Left ventricle myocardium inferior (tissue), 1 donor: Measurements from ENCODE around the gene DDX39B. TPM values are rescaled to one million over a fixed set of nuclear protein-coding genes. Genes with fewer than 3 reads are reported as not detected.

Experiments
- DNase-seq: peaks from one replicate; pipeline ENCODE4 v3.0.0-alpha.2; 2020
- H3K27ac ChIP-seq: fragments of 200-600 bp; replicated peaks from 2 replicates; pipeline ENCODE4 v1.8.0; 2021
- H3K27me3 ChIP-seq: fragments of 200-600 bp; 2 replicates; pipeline ENCODE4 v1.8.0; 2021; ENCODE audit warnings: low read depth
- H3K36me3 ChIP-seq: fragments of 200-600 bp; 2 replicates; pipeline ENCODE4 v1.8.0; 2021
- H3K4me1 ChIP-seq: fragments of 200-600 bp; 2 replicates; pipeline ENCODE4 v1.8.0; 2021
- H3K4me3 ChIP-seq: fragments of 200-600 bp; 2 replicates; pipeline ENCODE4 v1.8.0; 2021; ENCODE audit warnings: mild to moderate bottlenecking, moderate library complexity
- H3K9me3 ChIP-seq: fragments of 200-600 bp; replicated peaks from 2 replicates; pipeline ENCODE4 v1.8.0; 2021
- CTCF ChIP-seq: fragments of 200-600 bp; IDR thresholded peaks from 2 replicates; pipeline ENCODE4 v1.8.0; 2021; ENCODE audit warnings: antibody characterized with exemption, mild to moderate bottlenecking, borderline replicate concordance
- intact Hi-C: fragments of 100-400 bp; cut with micrococcal nuclease; formaldehyde crosslinking; loops from one replicate; pipeline ENCODE4 v1.11.0; 2022
- total RNA-seq: library from RNA; stranded (reverse); fragmentation: NEBNext Ultra II Directional; extraction: Animal tissue kit (Norgen Biotek cat#: 25700); gene quantifications from one replicate; pipeline ENCODE4 v1.2.1, GENCODE V29; 2021
- donor health status: DM: no; HTN: yes; CAD: no; lungs with severe emphysema.

The DDX39B gene
- total RNA-seq, 1 donor from 2014 or later = 179 TPM

- H3K4me3 ChIP-seq = peak overlapping the region; percentile 70
- peaks cover 31% of the 10 kb centered on the region for H3K36me3 ChIP-seq
- H3K4me1 ChIP-seq = peaks cover 36% of the 10 kb centered on the region
- DNase-seq = no peak
- H3K27ac ChIP-seq = peak overlapping the region; percentile 93
- intact Hi-C loops = no loop called here
- TF ChIP-seq CTCF = no peak
- no peaks in the 10 kb centered on the region for H3K27me3 ChIP-seq
- no peaks in the 10 kb centered on the region for H3K9me3 ChIP-seq
These were observed 6.1 kb upstream of the DDX39B start for GRCh38 chr6:31547727-31548543.

- Histone ChIP-seq H3K27ac (peak within 1 kb of the TSS; percentile 93), H3K4me3 (peak within 1 kb of the TSS; percentile 70), H3K9me3 (no peaks in the 10 kb centered on the region), H3K4me1 (peaks cover 42% of the 10 kb centered on the region), H3K27me3 (no peaks in the 10 kb centered on the region), H3K36me3 (peaks cover 27% of the 10 kb centered on the region)
- DNase-seq = peak; percentile 97
- intact Hi-C loops = loop anchor here (1.0 kb wide), 1 partner anchor 51 kb away; no protein-coding TSS in a partner anchor
- TF ChIP-seq CTCF = no peak
These were observed 5.3 kb upstream of the DDX39B start, which contains the start of gene NFKBIL1 for GRCh38 chr6:31546958-31547726. TSS of gene NFKBIL1 (plus strand) at chr6:31547608. CDS start at chr6:31547695, 87 bp downstream.

GRCh38 chr6:31546339-31546957 lies 4.6 kb upstream of the DDX39B start, which contains the start of gene ATP6V1G2:
TSS of gene ATP6V1G2 (minus strand) at chr6:31546608. CDS start at chr6:31546559, 49 bp downstream.
- TF ChIP-seq CTCF = peak; percentile 96
- intact Hi-C loops = loop anchor here (1.0 kb wide), 1 partner anchor 52 kb away; no protein-coding TSS in a partner anchor
- peak within 1 kb of the TSS; percentile 70 for H3K4me3 ChIP-seq
- no peaks in the 10 kb centered on the region for H3K27me3 ChIP-seq
- no peaks in the 10 kb centered on the region for H3K9me3 ChIP-seq
- peak within 1 kb of the TSS; percentile 93 for H3K27ac ChIP-seq
- DNase-seq = peak; percentile 87
- peaks cover 24% of the 10 kb centered on the region for H3K36me3 ChIP-seq
- H3K4me1 ChIP-seq = peaks cover 44% of the 10 kb centered on the region

GRCh38 chr6:31545291-31545690 lies 3.5 kb upstream of the DDX39B start:
- Histone ChIP-seq H3K36me3 (peaks cover 16% of the 10 kb centered on the region), H3K27ac (no peak overlapping the region), H3K4me1 (peaks cover 50% of the 10 kb centered on the region), H3K9me3 (no peaks in the 10 kb centered on the region), H3K27me3 (no peaks in the 10 kb centered on the region), H3K4me3 (no peak overlapping the region)
- no peak for TF ChIP-seq CTCF
- intact Hi-C loops = no loop called here
- no peak for DNase-seq

GRCh38 chr6:31544676-31545075 lies 2.9 kb upstream of the DDX39B start:
- intact Hi-C loops = no loop called here
- Histone ChIP-seq H3K27ac (no peak overlapping the region), H3K27me3 (no peaks in the 10 kb centered on the region), H3K4me1 (peaks cover 57% of the 10 kb centered on the region), H3K4me3 (no peak overlapping the region), H3K36me3 (peaks cover 16% of the 10 kb centered on the region), H3K9me3 (no peaks in the 10 kb centered on the region)
- no peak for TF ChIP-seq CTCF
- DNase-seq = no peak
